Stimulated activated memory B cell treated with anti-CD40 and anti-IgM and Interleukin-4, amounts not matched to agents 10 μg/mL and 1 μg/mL and 100 μg/mL, for 72 hours (primary cell): ENCODE data around the gene ANXA11.
"Not testable (repeated sequence)": the region's sequence is repeated elsewhere in the genome, so short reads cannot be mapped to it uniquely, and the experiment has no call there.

ENCODE experiments used
- ATAC-seq: fragments of 150-1000 bp; cut with Tn5 transposase; 2 replicates; pipeline ENCODE4 v1.10.0; 2021
- H3K27ac Mint-ChIP-seq: one replicate; pipeline ENCODE4 v1.8.0; 2022; ENCODE audit warnings: mild to moderate bottlenecking, mixed read lengths
- H3K27me3 Mint-ChIP-seq: one replicate; pipeline ENCODE4 v1.8.0; 2022; ENCODE audit warnings: mixed read lengths
- H3K36me3 Mint-ChIP-seq: one replicate; pipeline ENCODE4 v1.8.0; 2022; ENCODE audit warnings: mixed read lengths
- H3K4me1 Mint-ChIP-seq: one replicate; pipeline ENCODE4 v1.8.0; 2022; ENCODE audit warnings: mixed read lengths
- H3K4me3 Mint-ChIP-seq: one replicate; pipeline ENCODE4 v1.8.0; 2022; ENCODE audit warnings: mild to moderate bottlenecking, moderate library complexity, mixed read lengths
- H3K9me3 Mint-ChIP-seq: one replicate; pipeline ENCODE4 v1.8.0; 2022; ENCODE audit warnings: mixed read lengths

ANXA11 gene

DNA sequence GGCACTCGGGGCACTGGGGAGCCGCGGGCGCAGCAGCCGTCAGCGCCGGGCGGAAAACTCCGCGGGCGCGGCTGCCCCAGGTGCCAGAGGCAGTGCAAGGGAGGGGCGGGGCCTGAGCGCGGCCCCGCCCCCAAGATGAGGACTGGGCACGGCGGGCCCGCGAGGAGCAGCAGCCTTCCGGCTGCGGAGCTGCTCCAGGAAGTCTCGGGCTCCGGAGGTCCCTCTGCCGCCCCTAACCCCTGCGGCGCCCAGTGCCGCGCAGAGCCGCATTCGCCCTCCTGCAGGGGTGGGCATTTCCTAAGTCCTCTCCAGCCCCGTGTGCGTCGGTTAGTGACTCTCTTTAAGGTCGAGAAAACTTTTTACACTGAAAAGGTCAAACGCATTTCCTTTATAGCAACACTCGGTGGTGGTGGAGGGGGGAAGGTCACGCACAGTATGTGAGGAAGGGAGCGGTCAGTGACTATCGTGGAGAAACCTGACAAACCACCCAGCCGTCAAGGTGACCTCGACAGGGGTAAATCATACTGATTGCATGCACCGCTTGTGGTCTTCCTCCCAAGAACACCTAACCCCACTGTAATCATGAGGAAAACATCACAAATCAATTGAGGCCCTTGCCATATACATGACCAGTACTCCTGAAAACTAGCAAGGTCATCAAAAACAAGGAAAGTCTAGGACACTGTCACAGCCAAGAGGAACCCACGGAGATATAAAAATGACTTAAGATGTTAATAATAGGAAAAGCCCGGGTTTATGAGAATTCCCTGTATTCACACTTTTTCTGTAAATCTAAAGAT, at the start of gene ANXA11:
ANXA11 (minus strand) TSS at position 61 of the 800 bp plus-strand sequence. CDS start 32,676 bp downstream, outside the sequence.
- H3K4me3 Mint-ChIP-seq: peak within 1 kb of the TSS; percentile 96
- H3K27ac Mint-ChIP-seq: peak within 1 kb of the TSS; percentile 82
- ATAC-seq: peak; percentile 92
- H3K4me1 Mint-ChIP-seq: peaks cover 46% of the 10 kb centered on the region
- no peaks in the 10 kb centered on the region for H3K27me3 Mint-ChIP-seq
- H3K9me3 Mint-ChIP-seq: no peaks in the 10 kb centered on the region
- peaks cover 19% of the 10 kb centered on the region for H3K36me3 Mint-ChIP-seq

DNA sequence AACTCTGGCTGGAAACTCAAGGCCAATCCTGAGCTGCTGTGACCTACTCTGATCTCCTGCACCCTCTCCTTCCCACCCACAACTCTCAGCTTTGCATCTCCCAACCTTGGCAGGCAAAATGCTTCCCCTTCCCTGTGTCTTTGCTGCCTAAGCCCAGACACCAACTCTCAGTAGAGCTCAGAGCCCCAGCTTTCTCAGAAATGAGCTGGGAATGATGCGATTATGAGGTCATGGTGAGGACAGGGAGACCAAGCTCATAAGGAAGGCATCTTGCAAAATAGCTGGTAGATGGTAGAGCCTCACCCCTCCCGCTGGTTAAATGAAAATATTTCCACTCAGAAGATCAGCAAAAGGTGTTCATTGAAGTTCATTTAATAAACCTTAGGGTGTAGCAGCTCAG, 49.4 kb upstream of the ANXA11 start:
- H3K27ac Mint-ChIP-seq, ATAC-seq, H3K9me3 Mint-ChIP-seq, H3K36me3 Mint-ChIP-seq, H3K4me3 Mint-ChIP-seq, H3K4me1 Mint-ChIP-seq: not testable (repeated sequence)
- peaks cover 33% of the 10 kb centered on the region for H3K27me3 Mint-ChIP-seq

DNA sequence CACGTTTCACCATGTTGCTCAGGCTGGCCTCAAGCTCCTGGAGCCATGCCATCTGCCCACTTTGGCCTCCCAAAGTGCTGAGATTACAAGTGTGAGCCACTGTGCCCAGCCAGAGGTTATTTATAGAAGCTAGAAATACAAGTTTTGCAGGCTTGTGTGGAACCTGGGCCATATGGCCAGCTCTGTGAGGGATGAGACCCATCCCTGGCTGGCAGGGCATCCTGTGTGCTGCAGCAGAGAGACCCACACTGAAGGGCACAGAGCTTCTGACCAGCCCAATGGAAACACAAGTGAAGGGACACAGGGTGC, 48.6 kb upstream of the ANXA11 start:
- not testable (repeated sequence) for H3K9me3 Mint-ChIP-seq, H3K4me3 Mint-ChIP-seq

DNA sequence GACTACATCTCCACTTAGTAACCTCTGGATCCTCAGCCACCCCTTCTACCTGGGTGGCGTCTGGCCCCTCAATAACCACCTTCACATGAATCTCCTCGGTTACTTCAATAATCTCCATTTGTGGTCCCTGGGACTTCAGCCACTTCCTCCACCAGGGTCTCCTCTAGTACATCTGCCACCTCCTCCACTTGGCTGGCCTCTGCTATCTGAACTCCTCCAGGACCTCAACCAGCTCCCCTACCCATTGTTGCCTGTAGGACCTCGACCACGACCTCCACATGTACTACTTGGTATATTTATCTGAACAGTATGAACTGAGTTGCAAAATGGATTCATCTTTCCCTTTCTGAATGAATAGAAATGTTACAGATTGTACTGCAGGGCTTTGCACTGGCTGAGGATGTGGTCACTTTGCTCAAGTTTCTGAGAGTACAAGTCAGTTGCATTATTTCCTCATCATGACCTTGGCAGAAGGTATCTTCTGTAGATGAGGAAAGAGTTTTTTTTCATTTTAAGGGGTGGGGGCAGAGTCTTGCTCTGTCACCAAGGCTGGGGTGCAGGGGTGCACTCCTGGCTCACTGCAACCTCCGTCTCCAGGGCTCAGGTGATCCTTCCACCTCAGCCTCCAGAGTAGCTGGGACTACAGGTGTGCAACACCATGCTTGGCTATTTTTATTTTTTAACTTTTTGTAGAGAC, 48.1 kb upstream of the ANXA11 start:
- Mint-ChIP-seq H3K9me3 (no peaks in the 10 kb centered on the region), H3K36me3 (no peaks in the 10 kb centered on the region), H3K4me3 (no peak overlapping the region), H3K27me3 (peaks cover 33% of the 10 kb centered on the region), H3K27ac (no peak overlapping the region), H3K4me1 (no peaks in the 10 kb centered on the region)
- ATAC-seq: no peak

More for the DNA sequence above, 48.6 kb upstream of the ANXA11 start:
- H3K27me3 Mint-ChIP-seq: peaks cover 33% of the 10 kb centered on the region
- ATAC-seq, H3K27ac Mint-ChIP-seq, H3K36me3 Mint-ChIP-seq, H3K4me1 Mint-ChIP-seq: not testable (repeated sequence)

DNA sequence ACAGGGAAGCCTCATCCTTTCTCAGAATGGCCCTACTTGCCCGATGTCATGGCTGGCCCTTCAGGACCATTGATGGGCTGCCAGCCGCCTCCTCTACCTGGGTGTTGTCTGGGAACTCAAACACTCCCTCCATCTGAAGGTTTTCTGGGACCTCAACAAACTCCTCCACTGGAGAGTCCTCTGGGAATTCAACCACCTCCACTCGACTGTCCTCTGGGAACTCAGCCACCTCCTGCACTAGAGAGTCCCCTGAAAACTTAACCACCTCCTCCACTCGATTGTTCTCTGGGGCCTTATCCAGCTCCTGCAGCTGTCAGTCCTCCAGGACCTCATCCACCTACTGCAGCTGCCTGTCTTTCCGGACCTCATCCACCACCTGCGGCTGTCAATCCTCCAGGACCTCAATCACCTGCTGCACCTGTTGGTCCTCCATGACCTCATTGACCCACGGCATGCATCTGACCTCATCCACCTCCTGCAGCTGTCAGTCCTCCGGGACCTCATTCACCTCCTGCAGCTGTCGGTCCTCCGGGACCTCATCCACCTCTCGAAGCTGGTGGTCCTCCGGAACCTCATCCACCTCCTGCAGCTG, 47.1 kb upstream of the ANXA11 start:
- no peaks in the 10 kb centered on the region for H3K4me1 Mint-ChIP-seq
- H3K4me3 Mint-ChIP-seq: no peak overlapping the region
- no peaks in the 10 kb centered on the region for H3K9me3 Mint-ChIP-seq
- H3K27me3 Mint-ChIP-seq: peaks cover 33% of the 10 kb centered on the region
- no peaks in the 10 kb centered on the region for H3K36me3 Mint-ChIP-seq
- H3K27ac Mint-ChIP-seq: no peak overlapping the region
- no peak for ATAC-seq

DNA sequence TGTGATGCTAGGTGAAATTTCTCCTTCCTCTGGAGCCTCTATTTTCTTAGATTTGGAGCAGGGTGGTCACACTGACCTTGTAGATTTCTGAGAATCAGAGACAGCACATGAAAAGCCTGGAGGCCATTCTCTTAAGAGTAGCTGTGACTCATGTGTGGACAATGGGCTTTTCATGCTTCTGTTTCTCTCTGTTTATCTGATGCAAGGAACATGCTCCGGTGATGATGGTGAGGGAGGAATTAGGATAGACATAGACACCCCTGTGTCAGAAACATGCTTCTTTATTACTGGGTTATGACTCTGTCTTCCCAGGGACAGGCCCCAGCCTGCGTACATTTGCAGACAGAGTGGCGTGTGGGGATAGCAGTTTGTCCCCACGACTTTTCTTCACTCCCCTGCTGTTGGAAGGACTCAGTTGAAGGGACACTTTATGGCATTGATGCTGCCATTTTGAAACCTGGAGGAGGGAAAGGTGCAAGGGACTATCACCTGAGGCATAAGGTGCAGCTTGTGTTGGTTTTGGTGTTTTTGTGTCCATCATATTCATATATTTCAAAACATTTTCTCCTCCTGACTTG, 46.5 kb upstream of the ANXA11 start:
- H3K4me3 Mint-ChIP-seq, H3K36me3 Mint-ChIP-seq, H3K27ac Mint-ChIP-seq, H3K9me3 Mint-ChIP-seq, H3K4me1 Mint-ChIP-seq, ATAC-seq: not testable (repeated sequence)
- peaks cover 32% of the 10 kb centered on the region for H3K27me3 Mint-ChIP-seq

DNA sequence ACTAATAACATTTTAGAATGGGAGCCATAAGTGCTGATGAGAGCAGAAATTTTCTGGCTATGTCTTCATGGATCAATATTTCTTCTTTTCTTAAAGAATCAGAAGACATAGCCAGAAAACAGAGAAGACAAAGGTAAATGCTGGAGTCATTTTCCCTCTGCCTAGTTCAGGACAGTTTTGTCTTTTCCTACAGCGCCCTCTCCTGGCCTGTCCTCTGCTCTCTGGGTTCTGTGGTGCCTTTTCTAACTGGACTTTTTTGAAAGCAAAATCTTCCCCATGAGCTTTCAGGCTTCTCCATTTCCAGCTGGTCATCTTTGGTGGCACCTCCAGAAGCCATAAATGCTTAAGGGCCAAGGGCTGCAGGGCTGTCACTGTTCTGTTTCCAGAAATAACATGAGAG, 45.1 kb upstream of the ANXA11 start:
- not testable (repeated sequence) for H3K4me3 Mint-ChIP-seq, H3K4me1 Mint-ChIP-seq, H3K27ac Mint-ChIP-seq, H3K36me3 Mint-ChIP-seq, H3K9me3 Mint-ChIP-seq
- peaks cover 18% of the 10 kb centered on the region for H3K27me3 Mint-ChIP-seq
- peak; percentile 55 for ATAC-seq

DNA sequence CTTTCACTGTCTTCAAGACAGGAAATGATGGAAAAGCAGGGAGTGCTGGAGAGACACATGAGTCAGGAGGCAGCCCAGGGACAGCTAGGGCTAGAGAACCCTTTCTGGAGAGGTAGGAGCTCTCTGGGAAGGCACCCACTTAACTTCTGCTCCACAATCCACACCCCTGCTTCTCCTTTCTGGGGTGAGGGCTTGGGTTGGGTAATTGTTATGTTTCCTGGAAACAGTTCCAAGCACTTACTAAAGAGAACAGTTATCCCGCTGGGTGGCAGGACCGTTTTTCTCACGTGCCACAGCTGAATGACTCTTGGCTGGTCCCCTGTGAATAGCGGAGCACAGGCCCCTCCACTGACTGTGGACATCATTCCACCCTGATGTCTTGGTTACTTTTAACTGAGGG, 44.6 kb upstream of the ANXA11 start:
- not testable (repeated sequence) for ATAC-seq, H3K27ac Mint-ChIP-seq, H3K9me3 Mint-ChIP-seq, H3K4me1 Mint-ChIP-seq, H3K36me3 Mint-ChIP-seq, H3K4me3 Mint-ChIP-seq
- peaks cover 18% of the 10 kb centered on the region for H3K27me3 Mint-ChIP-seq

DNA sequence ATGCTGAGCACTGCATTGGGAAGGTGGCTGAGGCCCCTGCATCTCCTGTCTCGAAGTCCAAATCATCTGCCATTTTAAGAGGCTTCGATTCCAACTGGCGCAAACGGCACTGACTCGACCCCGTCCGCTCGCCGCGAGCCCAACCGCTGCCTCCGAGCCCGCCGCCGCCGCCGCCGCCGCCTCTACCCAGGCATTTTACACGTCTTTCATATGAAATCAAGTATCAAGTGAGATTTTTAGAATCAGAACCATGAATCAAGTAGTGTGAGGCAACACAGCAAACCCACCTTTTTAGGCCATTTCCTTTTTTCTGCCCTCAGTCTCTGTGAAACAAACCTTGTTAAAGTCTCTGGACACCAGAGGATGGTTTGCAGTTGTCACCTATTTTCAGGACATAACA, 42.3 kb upstream of the ANXA11 start:
- not testable (repeated sequence) for H3K27ac Mint-ChIP-seq, H3K4me3 Mint-ChIP-seq, H3K36me3 Mint-ChIP-seq, H3K4me1 Mint-ChIP-seq, H3K9me3 Mint-ChIP-seq, H3K27me3 Mint-ChIP-seq, ATAC-seq

DNA sequence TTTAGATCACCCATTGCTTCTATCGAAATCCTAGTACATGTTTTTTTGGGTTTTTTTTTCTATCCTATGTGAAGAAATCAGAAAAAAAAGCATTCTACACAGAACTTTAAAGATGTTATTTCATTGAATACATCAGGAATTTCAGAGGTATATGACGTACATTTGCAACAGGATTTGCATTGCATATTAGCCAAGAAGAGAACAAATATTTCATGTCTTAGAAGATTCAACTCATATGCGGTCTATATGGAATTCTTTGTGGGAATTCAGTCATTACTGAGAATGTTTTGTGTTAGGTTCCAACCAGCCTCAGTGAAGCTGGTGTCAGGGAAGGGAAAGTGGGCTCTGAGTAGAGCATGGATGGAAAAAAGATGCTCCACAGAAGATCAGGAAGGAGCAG, 39.0 kb upstream of the ANXA11 start:
- not testable (repeated sequence) for H3K4me1 Mint-ChIP-seq, H3K4me3 Mint-ChIP-seq

DNA sequence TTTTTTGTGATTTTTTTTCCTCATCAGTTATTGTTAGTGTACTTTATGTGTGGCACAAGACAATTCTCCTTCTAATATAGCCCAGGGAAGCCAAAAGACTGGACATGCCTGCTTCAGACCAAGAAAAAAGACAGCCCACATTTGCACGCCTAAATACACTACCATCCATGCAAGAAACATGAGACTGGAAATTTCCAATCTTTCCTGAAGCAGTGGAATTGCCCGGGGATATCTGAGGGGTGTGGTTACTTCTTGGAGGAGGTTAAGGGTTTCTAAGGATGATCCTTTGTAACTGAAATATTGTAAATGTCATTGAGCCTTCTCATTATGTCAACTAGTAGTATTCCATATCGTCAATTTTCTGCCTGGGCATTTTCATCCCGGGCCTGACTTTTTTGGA, 37.0 kb upstream of the ANXA11 start:
- H3K36me3 Mint-ChIP-seq, H3K4me3 Mint-ChIP-seq, H3K27ac Mint-ChIP-seq, H3K9me3 Mint-ChIP-seq, ATAC-seq, H3K4me1 Mint-ChIP-seq, H3K27me3 Mint-ChIP-seq: not testable (repeated sequence)

More for the DNA sequence above, 39.0 kb upstream of the ANXA11 start:
- not testable (repeated sequence) for ATAC-seq, H3K27ac Mint-ChIP-seq, H3K36me3 Mint-ChIP-seq, H3K9me3 Mint-ChIP-seq, H3K27me3 Mint-ChIP-seq

DNA sequence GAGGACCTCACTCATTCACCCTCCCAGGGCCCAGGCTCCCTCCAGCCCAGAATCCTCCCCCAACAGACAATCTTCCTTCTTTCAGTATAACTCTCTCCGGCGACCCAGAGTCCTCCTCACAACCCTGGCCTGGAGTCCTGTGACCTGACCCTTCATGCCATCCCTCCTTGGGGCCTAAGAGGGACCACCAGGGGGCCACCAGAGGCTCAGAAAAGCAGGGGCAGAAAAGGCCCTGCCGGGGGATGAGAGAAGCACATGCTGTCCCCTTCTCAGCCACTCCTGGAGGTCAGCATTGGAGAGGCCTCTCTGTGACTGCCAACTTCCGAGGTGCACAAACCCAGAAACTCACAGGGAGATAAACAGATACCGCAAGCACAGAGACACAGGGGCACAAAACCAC, 31.1 kb upstream of the ANXA11 start:
- H3K9me3 Mint-ChIP-seq, H3K4me1 Mint-ChIP-seq, H3K27me3 Mint-ChIP-seq, H3K36me3 Mint-ChIP-seq, ATAC-seq, H3K4me3 Mint-ChIP-seq: not testable (repeated sequence)
- H3K27ac Mint-ChIP-seq: peak overlapping the region; percentile 30

DNA sequence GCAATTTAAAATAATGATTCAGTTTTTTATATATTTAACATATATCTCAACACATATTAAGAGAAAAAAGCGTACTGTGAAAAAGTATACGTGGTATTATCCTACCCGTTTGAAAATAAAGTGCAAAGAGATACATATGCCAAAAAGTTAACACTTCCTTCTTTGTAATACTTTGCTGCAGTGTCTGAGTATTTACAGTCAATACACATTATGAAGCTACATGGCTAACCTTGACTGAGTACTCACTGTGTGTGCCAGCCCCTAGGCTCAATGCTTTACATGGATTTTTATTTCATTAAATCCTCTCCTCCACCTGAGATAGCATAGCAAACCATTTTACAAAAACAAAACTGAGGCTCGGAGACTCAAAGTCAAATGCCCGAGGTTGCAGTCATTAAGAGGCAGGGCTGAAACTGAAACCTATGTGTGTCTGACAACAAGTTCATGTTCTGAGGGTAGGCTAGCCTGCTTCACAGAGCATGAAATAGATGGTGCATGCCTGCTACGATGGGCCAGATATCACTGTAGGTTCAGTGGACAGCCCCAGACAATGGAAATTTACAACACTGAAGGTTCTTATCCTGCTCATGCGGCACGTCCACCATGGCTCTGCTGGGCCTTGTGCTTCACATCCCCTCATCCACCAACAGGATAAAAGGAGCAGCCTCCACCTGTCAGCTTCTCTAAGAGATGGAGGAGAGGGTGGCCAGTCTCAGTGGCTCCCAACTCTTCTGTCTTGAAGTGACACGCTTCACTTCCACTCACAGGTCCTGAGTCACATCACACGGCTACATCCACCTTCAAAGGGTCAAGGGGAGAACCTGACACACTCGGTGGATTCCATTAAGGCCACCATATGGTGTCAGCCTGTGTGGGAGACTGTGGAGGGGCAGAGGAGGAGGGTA, 29.2 kb upstream of the ANXA11 start:
- H3K9me3 Mint-ChIP-seq, H3K27ac Mint-ChIP-seq: not testable (repeated sequence)
- ATAC-seq: peak; percentile 93

DNA sequence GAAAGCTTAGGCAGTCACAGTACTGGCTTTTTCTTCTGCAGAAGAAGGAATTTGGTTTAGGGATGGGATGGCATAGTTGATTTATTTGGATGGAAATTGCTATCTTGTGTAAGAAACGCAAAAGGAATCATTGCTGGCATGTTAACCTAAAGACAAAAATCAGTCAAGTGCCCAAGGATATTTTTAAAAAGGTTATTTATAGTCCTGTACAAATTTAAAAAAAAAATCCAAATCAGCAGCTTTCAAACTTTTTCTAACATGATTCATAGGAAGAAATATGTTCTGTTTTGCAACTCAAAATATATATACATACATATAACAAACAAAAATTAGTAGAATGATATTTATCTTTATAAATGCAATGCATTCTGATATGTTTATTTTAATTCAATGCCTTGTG, 28.5 kb upstream of the ANXA11 start:
- not testable (repeated sequence) for ATAC-seq, H3K9me3 Mint-ChIP-seq, H3K27ac Mint-ChIP-seq, H3K36me3 Mint-ChIP-seq, H3K4me1 Mint-ChIP-seq, H3K27me3 Mint-ChIP-seq, H3K4me3 Mint-ChIP-seq

More for the DNA sequence above, 29.2 kb upstream of the ANXA11 start:
- H3K4me3 Mint-ChIP-seq: peak overlapping the region; percentile 15
- not testable (repeated sequence) for H3K36me3 Mint-ChIP-seq, H3K4me1 Mint-ChIP-seq, H3K27me3 Mint-ChIP-seq

DNA sequence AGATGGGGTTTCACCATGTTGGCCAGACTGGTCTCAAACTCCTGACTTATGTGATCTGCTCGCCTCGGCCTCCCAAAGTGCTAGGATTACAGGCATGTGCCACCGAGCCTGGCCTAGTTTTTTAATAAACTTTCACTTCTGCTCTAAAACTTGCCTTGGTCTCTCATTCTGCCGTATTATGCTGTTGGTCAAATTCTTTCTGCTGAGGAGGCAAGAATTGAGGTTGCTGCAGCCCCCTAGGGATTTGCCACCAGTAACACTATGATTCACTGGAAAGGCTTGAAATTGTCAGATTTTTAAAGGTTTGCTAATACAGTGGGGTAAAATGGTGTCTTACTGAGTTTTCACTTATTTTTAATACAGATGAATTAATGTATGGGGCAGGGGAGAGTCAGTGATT, 21.4 kb upstream of the ANXA11 start:
- peaks cover 13% of the 10 kb centered on the region for H3K4me1 Mint-ChIP-seq
- peak overlapping the region; percentile 78 for H3K27ac Mint-ChIP-seq
- H3K4me3 Mint-ChIP-seq, H3K27me3 Mint-ChIP-seq, H3K9me3 Mint-ChIP-seq, H3K36me3 Mint-ChIP-seq: not testable (repeated sequence)
- peak; percentile 90 for ATAC-seq
